Karpas-422 (cell line): ENCODE measurements around the gene ATG4B. TPM values are rescaled to one million over a fixed set of nuclear protein-coding genes. Genes with fewer than 3 reads are reported as not detected.

ENCODE experiments used
- DNase-seq: peaks from one replicate; pipeline ENCODE4 v3.0.0-alpha.2; 2015
- H2AFZ ChIP-seq: fragments of 200-600 bp; sonication (generic); 2 replicates; pipeline ENCODE4 v1.6.1; 2014; ENCODE audit warnings: antibody characterized with exemption, low read length, mixed read lengths
- H3K27ac ChIP-seq: fragments of 200-600 bp; sonication (generic); 2 replicates; pipeline ENCODE4 v1.5.1; 2014; ENCODE audit warnings: mild to moderate bottlenecking, low read length, moderate library complexity
- H3K27me3 ChIP-seq: fragments of 200-600 bp; sonication (generic); 2 replicates; pipeline ENCODE4 v1.6.1; 2014; ENCODE audit warnings: low read length, mixed read lengths
- H3K36me3 ChIP-seq: fragments of 200-600 bp; sonication (generic); 2 replicates; pipeline ENCODE4 v1.6.1; 2014; ENCODE audit warnings: low read length, mixed read lengths; ENCODE audit not compliant: insufficient read depth
- H3K4me1 ChIP-seq: fragments of 200-600 bp; sonication (generic); 2 replicates; pipeline ENCODE4 v1.6.1; 2014; ENCODE audit warnings: mild to moderate bottlenecking, low read length, mixed read lengths
- H3K4me2 ChIP-seq: fragments of 200-600 bp; sonication (generic); 2 replicates; pipeline ENCODE4 v1.6.1; 2014; ENCODE audit warnings: low read length, low read depth, mild to moderate bottlenecking; ENCODE audit not compliant: poor library complexity, severe bottlenecking
- H3K4me3 ChIP-seq: fragments of 200-600 bp; sonication (generic); 2 replicates; pipeline ENCODE4 v1.5.1; 2014; ENCODE audit warnings: mild to moderate bottlenecking, antibody characterized with exemption, low read length, mixed read lengths
- H3K79me2 ChIP-seq: fragments of 200-600 bp; sonication (generic); 2 replicates; pipeline ENCODE4 v1.6.1; 2014; ENCODE audit warnings: mild to moderate bottlenecking, low read length, mixed read lengths
- H3K9ac ChIP-seq: fragments of 200-600 bp; sonication (generic); 2 replicates; pipeline ENCODE4 v1.6.0; 2014; ENCODE audit warnings: low read length
- H3K9me2 ChIP-seq: fragments of 200-600 bp; sonication (generic), shearing (Covaris generic); replicated peaks from 2 replicates; pipeline ENCODE4 v1.6.0; 2014; ENCODE audit warnings: mild to moderate bottlenecking, low read length, moderate library complexity; ENCODE audit not compliant: insufficient read depth
- H3K9me3 ChIP-seq: fragments of 300-700, 200-600 bp; sonication (generic); 2 replicates; pipeline ENCODE4 v1.6.1; 2014; ENCODE audit warnings: low read length, mixed read lengths
- H4K20me1 ChIP-seq: fragments of 200-600 bp; sonication (generic); 2 replicates; pipeline ENCODE4 v1.6.1; 2014; ENCODE audit warnings: mild to moderate bottlenecking, antibody characterized with exemption, low read length, low read depth; ENCODE audit not compliant: insufficient read depth
- total RNA-seq: library from RNA; depleted of rRNA; stranded (reverse); fragments of >200 nt; shearing (Covaris generic); gene quantifications from 2 replicates; pipeline ENCODE4 v1.2.3, GENCODE V29; 2014; ENCODE audit warnings: low replicate concordance

The ATG4B gene
- total RNA-seq, 1 experiment from 2014 or later: 63.9 TPM

- Histone ChIP-seq H3K9ac (peak overlapping the region; percentile 38; the same call in 1 of the 2 replicates), H2AFZ (no peak overlapping the region), H4K20me1 (peaks cover 11% of the 10 kb centered on the region; the same call in 1 of the 2 replicates), H3K9me2 (no peaks in the 10 kb centered on the region), H3K4me1 (peaks cover 20% of the 10 kb centered on the region), H3K79me2 (peaks cover 98% of the 10 kb centered on the region), H3K4me2 (peak overlapping the region; percentile 38), H3K27me3 (no peaks in the 10 kb centered on the region), H3K36me3 (peaks cover 24% of the 10 kb centered on the region; the same call in 1 of the 2 replicates), H3K4me3 (no peak overlapping the region), H3K9me3 (no peaks in the 10 kb centered on the region), H3K27ac (peak overlapping the region; percentile 65)
- DNase-seq: peak; percentile 54
These were observed 7.6 kb upstream of the ATG4B start for GRCh38 chr2:241629762-241630435.

GRCh38 chr2:241632478-241633325, 4.8 kb upstream of the ATG4B start:
- Histone ChIP-seq H3K9me2 (no peaks in the 10 kb centered on the region), H3K27ac (no peak overlapping the region), H3K36me3 (peaks cover 17% of the 10 kb centered on the region; the same call in 1 of the 2 replicates), H3K27me3 (no peaks in the 10 kb centered on the region), H3K9ac (no peak overlapping the region), H4K20me1 (peaks cover 8% of the 10 kb centered on the region; the same call in 1 of the 2 replicates), H3K4me2 (no peak overlapping the region), H3K79me2 (peaks cover 89% of the 10 kb centered on the region), H3K4me3 (no peak overlapping the region), H2AFZ (no peak overlapping the region), H3K9me3 (no peaks in the 10 kb centered on the region), H3K4me1 (peaks cover 30% of the 10 kb centered on the region)
- DNase-seq: no peak

GRCh38 chr2:241633561-241633960, 3.9 kb upstream of the ATG4B start:
- H3K9ac ChIP-seq: no peak overlapping the region
- peaks cover 4% of the 10 kb centered on the region; the same call in 1 of the 2 replicates for H4K20me1 ChIP-seq
- no peaks in the 10 kb centered on the region for H3K9me3 ChIP-seq
- peaks cover 17% of the 10 kb centered on the region; the same call in 1 of the 2 replicates for H3K36me3 ChIP-seq
- DNase-seq: no peak
- H3K79me2 ChIP-seq: peaks cover 89% of the 10 kb centered on the region
- no peak overlapping the region for H3K4me2 ChIP-seq
- H2AFZ ChIP-seq: no peak overlapping the region
- H3K27me3 ChIP-seq: no peaks in the 10 kb centered on the region
- H3K9me2 ChIP-seq: no peaks in the 10 kb centered on the region
- H3K4me1 ChIP-seq: peaks cover 33% of the 10 kb centered on the region
- no peak overlapping the region for H3K27ac ChIP-seq
- H3K4me3 ChIP-seq: no peak overlapping the region

- peak overlapping the region; percentile 68; the same call in 1 of the 2 replicates for H2AFZ ChIP-seq
- peak overlapping the region; percentile 63 for H3K27ac ChIP-seq
- H3K4me2 ChIP-seq: peak overlapping the region; percentile 95
- peaks cover 4% of the 10 kb centered on the region; the same call in 1 of the 2 replicates for H4K20me1 ChIP-seq
- peak overlapping the region; percentile 99 for H3K4me3 ChIP-seq
- H3K9me2 ChIP-seq: no peaks in the 10 kb centered on the region
- H3K4me1 ChIP-seq: peaks cover 27% of the 10 kb centered on the region
- H3K36me3 ChIP-seq: peaks cover 27% of the 10 kb centered on the region
- no peaks in the 10 kb centered on the region for H3K27me3 ChIP-seq
- H3K9me3 ChIP-seq: no peaks in the 10 kb centered on the region
- H3K79me2 ChIP-seq: peaks cover 90% of the 10 kb centered on the region
- peak; percentile 66 for DNase-seq
- H3K9ac ChIP-seq: peak overlapping the region; percentile 94
These were observed 1.7 kb upstream of the ATG4B start for GRCh38 chr2:241635756-241636155.

GRCh38 chr2:241636182-241637017, 1.1 kb upstream of the ATG4B start:
- peaks cover 89% of the 10 kb centered on the region for H3K79me2 ChIP-seq
- H3K27me3 ChIP-seq: no peaks in the 10 kb centered on the region
- no peaks in the 10 kb centered on the region for H3K9me2 ChIP-seq
- H3K27ac ChIP-seq: peak overlapping the region; percentile 63
- H3K4me2 ChIP-seq: peak overlapping the region; percentile 95
- H3K9ac ChIP-seq: peak overlapping the region; percentile 94
- H3K9me3 ChIP-seq: no peaks in the 10 kb centered on the region
- peak overlapping the region; percentile 68; the same call in 1 of the 2 replicates for H2AFZ ChIP-seq
- peaks cover 24% of the 10 kb centered on the region for H3K36me3 ChIP-seq
- peaks cover 4% of the 10 kb centered on the region; the same call in 1 of the 2 replicates for H4K20me1 ChIP-seq
- peak; percentile 78 for DNase-seq
- H3K4me1 ChIP-seq: peaks cover 22% of the 10 kb centered on the region
- H3K4me3 ChIP-seq: peak overlapping the region; percentile 99

- H3K9me3 ChIP-seq: no peaks in the 10 kb centered on the region
- H3K27ac ChIP-seq: no peak overlapping the region
- H3K79me2 ChIP-seq: peaks cover 89% of the 10 kb centered on the region
- no peak overlapping the region; the same call in 1 of the 2 replicates for H2AFZ ChIP-seq
- H3K4me1 ChIP-seq: peaks cover 22% of the 10 kb centered on the region
- H3K9me2 ChIP-seq: no peaks in the 10 kb centered on the region
- no peaks in the 10 kb centered on the region; the same call in 1 of the 2 replicates for H4K20me1 ChIP-seq
- H3K4me2 ChIP-seq: peak overlapping the region; percentile 86
- H3K36me3 ChIP-seq: peaks cover 21% of the 10 kb centered on the region
- peak overlapping the region; percentile 84 for H3K4me3 ChIP-seq
- no peaks in the 10 kb centered on the region for H3K27me3 ChIP-seq
- peak overlapping the region; percentile 94 for H3K9ac ChIP-seq
- DNase-seq: peak; percentile 68
These were observed 535 bp downstream of the ATG4B start for GRCh38 chr2:241637795-241638660.

GRCh38 chr2:241638940-241639339, 1.4 kb downstream of the ATG4B start:
- Histone ChIP-seq H3K9me3 (no peaks in the 10 kb centered on the region), H4K20me1 (no peaks in the 10 kb centered on the region; the same call in 1 of the 2 replicates), H2AFZ (no peak overlapping the region), H3K79me2 (peaks cover 87% of the 10 kb centered on the region), H3K9ac (peak overlapping the region; percentile 94), H3K9me2 (no peaks in the 10 kb centered on the region), H3K27ac (no peak overlapping the region), H3K27me3 (no peaks in the 10 kb centered on the region), H3K36me3 (peaks cover 17% of the 10 kb centered on the region), H3K4me2 (peak overlapping the region; percentile 86), H3K4me3 (peak overlapping the region; percentile 84), H3K4me1 (peaks cover 22% of the 10 kb centered on the region)
- no peak for DNase-seq
